ENCODE data around the gene MCTP2.

Gene MCTP2

DNA sequence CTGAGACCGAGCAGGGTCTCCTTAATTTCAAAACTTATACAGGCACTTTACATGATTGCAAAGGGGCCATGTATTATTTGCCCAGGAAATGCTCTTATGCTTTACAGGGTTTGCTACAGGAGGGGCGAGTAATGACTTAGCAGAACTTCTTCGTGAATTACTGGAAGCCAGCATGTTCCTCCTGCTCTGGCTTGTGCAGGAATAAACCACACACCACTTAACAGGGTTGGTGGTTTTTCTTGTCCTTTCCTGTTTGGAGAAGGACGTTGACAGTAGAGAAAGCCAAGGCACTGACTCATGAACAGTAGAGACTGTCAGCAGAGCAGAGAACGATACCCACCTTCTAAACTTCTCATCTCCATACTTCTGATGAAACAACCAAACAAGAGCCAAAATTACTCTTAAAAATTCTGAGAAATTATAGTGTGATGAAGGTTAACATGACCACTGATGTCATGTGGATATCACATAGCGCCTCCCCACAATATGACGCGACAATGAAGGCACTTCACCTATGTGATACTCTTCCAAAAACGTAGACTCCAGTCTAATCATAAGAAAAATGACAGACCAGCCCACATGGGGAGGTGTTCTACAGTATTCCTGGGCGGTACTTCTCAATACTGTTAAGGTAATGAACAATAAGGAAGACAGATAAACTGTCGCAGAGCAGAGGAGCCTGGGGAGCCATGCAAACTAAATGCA, 24.7 kb upstream of the MCTP2 start:
- Histone ChIP-seq H2AFZ (ENCODE audit: low read depth, low read length, severe bottlenecking) (no peak overlapping the region), H3K4me3 (ENCODE audit: insufficient read depth, low read length, poor library complexity, severe bottlenecking) (no peak overlapping the region), H3K9me3 (ENCODE audit: insufficient read depth, low read length) (no peaks in the 10 kb centered on the region), H3F3A (ENCODE audit: insufficient read depth) (no peaks in the 10 kb centered on the region), H3K79me2 (ENCODE audit: insufficient read depth, low read length) (no peaks in the 10 kb centered on the region), H3K9me2 (replicated peaks; ENCODE audit: insufficient read depth, low read length) (no peaks in the 10 kb centered on the region), H4K20me1 (ENCODE audit: low read depth, low read length) (no peaks in the 10 kb centered on the region), H3K36me3 (ENCODE audit: low read length) (no peaks in the 10 kb centered on the region), H3K27ac (ENCODE audit: low read depth, low read length) (no peak overlapping the region), H3K4me2 (ENCODE audit: low read depth, low read length, poor library complexity, severe bottlenecking) (no peak overlapping the region), H3K9ac (ENCODE audit: low read length) (no peak overlapping the region), H3K27me3 (ENCODE audit: low read length) (no peaks in the 10 kb centered on the region)
- TF ChIP-seq EZH2phosphoT487 (conservative IDR thresholded peaks at IDR 0.05; ENCODE audit: low read length): no peak
- TF ChIP-seq, protein P1, sequence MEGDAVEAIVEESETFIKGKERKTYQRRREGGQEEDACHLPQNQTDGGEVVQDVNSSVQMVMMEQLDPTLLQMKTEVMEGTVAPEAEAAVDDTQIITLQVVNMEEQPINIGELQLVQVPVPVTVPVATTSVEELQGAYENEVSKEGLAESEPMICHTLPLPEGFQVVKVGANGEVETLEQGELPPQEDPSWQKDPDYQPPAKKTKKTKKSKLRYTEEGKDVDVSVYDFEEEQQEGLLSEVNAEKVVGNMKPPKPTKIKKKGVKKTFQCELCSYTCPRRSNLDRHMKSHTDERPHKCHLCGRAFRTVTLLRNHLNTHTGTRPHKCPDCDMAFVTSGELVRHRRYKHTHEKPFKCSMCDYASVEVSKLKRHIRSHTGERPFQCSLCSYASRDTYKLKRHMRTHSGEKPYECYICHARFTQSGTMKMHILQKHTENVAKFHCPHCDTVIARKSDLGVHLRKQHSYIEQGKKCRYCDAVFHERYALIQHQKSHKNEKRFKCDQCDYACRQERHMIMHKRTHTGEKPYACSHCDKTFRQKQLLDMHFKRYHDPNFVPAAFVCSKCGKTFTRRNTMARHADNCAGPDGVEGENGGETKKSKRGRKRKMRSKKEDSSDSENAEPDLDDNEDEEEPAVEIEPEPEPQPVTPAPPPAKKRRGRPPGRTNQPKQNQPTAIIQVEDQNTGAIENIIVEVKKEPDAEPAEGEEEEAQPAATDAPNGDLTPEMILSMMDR (IDR thresholded peaks at IDR 0.05; ENCODE audit: insufficient read depth, low read length, poor library complexity, severe bottlenecking): no peak

DNA sequence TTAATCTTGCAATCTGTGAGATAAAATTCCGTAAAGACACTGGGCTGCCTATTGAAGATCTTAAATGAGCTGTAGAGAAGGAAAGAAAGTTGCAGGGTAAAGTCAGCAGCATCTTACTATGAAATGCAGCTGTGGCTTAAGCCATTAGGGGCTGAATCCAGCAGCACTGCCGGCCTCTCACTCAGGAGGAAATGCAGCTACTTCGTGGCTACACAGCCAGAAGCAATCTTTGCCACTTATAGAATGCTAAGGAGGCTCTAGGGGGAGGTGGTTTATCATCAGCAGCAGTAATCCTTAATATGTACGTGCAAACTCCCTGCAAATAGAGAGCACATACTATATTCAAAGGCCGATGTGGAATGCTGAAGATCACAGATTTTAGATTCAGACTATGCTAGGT, 19.1 kb upstream of the MCTP2 start:
- H3K9me2 ChIP-seq (replicated peaks; ENCODE audit: insufficient read depth, low read length): no peaks in the 10 kb centered on the region
- TF ChIP-seq, protein P1 (IDR thresholded peaks at IDR 0.05; ENCODE audit: insufficient read depth, low read length, poor library complexity, severe bottlenecking): no peak
- no peak for TF ChIP-seq EZH2phosphoT487 (conservative IDR thresholded peaks at IDR 0.05; ENCODE audit: low read length)

DNA sequence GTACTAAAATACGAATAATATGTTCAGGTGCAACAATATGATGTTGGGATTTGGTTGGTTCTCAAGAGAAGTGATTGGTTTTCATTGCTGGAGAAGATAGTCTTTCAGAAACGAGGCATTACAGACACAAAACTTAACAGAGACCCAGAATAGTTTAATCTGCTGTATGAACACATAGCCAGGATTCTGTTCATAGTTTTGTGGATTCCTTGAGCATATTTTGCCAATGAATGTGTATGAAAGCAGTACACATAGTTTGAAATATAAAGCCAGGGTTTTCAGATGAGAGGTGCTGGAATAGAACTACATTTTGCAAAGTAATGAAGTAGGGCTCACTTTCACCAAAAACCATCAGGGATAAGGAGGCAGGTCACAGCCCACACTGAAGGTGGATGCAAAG, 5.7 kb upstream of the MCTP2 start:
- Histone ChIP-seq H3K79me2 (ENCODE audit: insufficient read depth, low read length) (no peaks in the 10 kb centered on the region), H4K20me1 (ENCODE audit: low read depth, low read length) (no peaks in the 10 kb centered on the region), H3K27ac (ENCODE audit: low read depth, low read length) (no peak overlapping the region), H3K4me3 (ENCODE audit: insufficient read depth, low read length, poor library complexity, severe bottlenecking) (no peak overlapping the region), H3F3A (ENCODE audit: insufficient read depth) (peaks cover 24% of the 10 kb centered on the region), H3K9me2 (replicated peaks; ENCODE audit: insufficient read depth, low read length) (no peaks in the 10 kb centered on the region), H3K36me3 (ENCODE audit: low read length) (no peaks in the 10 kb centered on the region), H3K4me2 (ENCODE audit: low read depth, low read length, poor library complexity, severe bottlenecking) (no peak overlapping the region), H3K9me3 (ENCODE audit: insufficient read depth, low read length) (no peaks in the 10 kb centered on the region), H2AFZ (ENCODE audit: low read depth, low read length, severe bottlenecking) (no peak overlapping the region), H3K9ac (ENCODE audit: low read length) (no peak overlapping the region), H3K27me3 (ENCODE audit: low read length) (no peaks in the 10 kb centered on the region)
- no peak for TF ChIP-seq EZH2phosphoT487 (conservative IDR thresholded peaks at IDR 0.05; ENCODE audit: low read length)
- TF ChIP-seq, protein P1 (IDR thresholded peaks at IDR 0.05; ENCODE audit: insufficient read depth, low read length, poor library complexity, severe bottlenecking): no peak

More for the DNA sequence above, 19.1 kb upstream of the MCTP2 start:
- no peaks in the 10 kb centered on the region for H3K9me3 ChIP-seq (ENCODE audit: insufficient read depth, low read length)
- no peak overlapping the region for H3K27ac ChIP-seq (ENCODE audit: low read depth, low read length)
- H3K27me3 ChIP-seq (ENCODE audit: low read length): no peaks in the 10 kb centered on the region
- H3K79me2 ChIP-seq (ENCODE audit: insufficient read depth, low read length): no peaks in the 10 kb centered on the region
- no peak overlapping the region for H3K4me2 ChIP-seq (ENCODE audit: low read depth, low read length, poor library complexity, severe bottlenecking)
- H3F3A ChIP-seq (ENCODE audit: insufficient read depth): no peaks in the 10 kb centered on the region
- H2AFZ ChIP-seq (ENCODE audit: low read depth, low read length, severe bottlenecking): no peak overlapping the region
- H3K9ac ChIP-seq (ENCODE audit: low read length): no peak overlapping the region
- H3K36me3 ChIP-seq (ENCODE audit: low read length): no peaks in the 10 kb centered on the region
- no peaks in the 10 kb centered on the region for H4K20me1 ChIP-seq (ENCODE audit: low read depth, low read length)
- H3K4me3 ChIP-seq (ENCODE audit: insufficient read depth, low read length, poor library complexity, severe bottlenecking): no peak overlapping the region
